CD4-positive, alpha-beta T cell (primary cell): ENCODE results near the gene PLTP. TPM values are rescaled to one million over a fixed set of nuclear protein-coding genes. Genes with fewer than 3 reads are reported as not detected.

Experiments used
- ATAC-seq: fragments of 200-7000 bp; cut with Tn5 transposase; one replicate; pipeline ENCODE4 v1.10.0; 2022; ENCODE audit warnings: mild to moderate bottlenecking; ENCODE audit not compliant: poor library complexity
- CTCF ChIA-PET: fragments of 350-600 bp; sonication (Branson Sonifier 250); formaldehyde crosslinking; loops from one replicate; lab custom pipeline; 2021; ENCODE audit warnings: antibody characterized with exemption, inconsistent platforms; lab: Charles Lee
- POLR2A ChIA-PET: fragments of 350-600 bp; sonication (Branson Sonifier 250); formaldehyde crosslinking; loops from one replicate; lab custom pipeline; 2021; ENCODE audit warnings: antibody characterized with exemption, inconsistent platforms; lab: Charles Lee
- DNase-seq, 14 experiments: peaks; one replicate each; pipeline ENCODE4 v3.0.0-alpha.2; 2013 to 2020; ENCODE audit warnings: mixed read lengths in 2 of 14
- H3K27ac ChIP-seq, 2 donors: one replicate each; pipeline versions ENCODE4 v1.5.1 to v1.7.0; 2013; ENCODE audit warnings: low read length in 2 of 2, low read depth in 1 of 2, mild to moderate bottlenecking in 1 of 2
- H3K27me3 ChIP-seq, 2 experiments: 1 replicate in 1 of 2; 2 replicates in 1 of 2; pipeline versions ENCODE4 v1.6.1 to v1.7.0; 2013; ENCODE audit warnings: low read length in 2 of 2, control low read depth in 1 of 2, mild to moderate bottlenecking in 1 of 2, moderate library complexity in 1 of 2; ENCODE audit not compliant: insufficient read depth in 2 of 2, control insufficient read depth in 1 of 2
- H3K36me3 ChIP-seq: one replicate; pipeline ENCODE4 v1.6.1; 2013; ENCODE audit warnings: low read length, control low read depth; ENCODE audit not compliant: insufficient read depth
- H3K4me1 ChIP-seq: one replicate; pipeline ENCODE4 v1.6.1; 2013; ENCODE audit warnings: low read length, control low read depth; ENCODE audit not compliant: insufficient read depth
- H3K4me3 ChIP-seq: one replicate; pipeline ENCODE4 v1.5.1; 2013; ENCODE audit warnings: mild to moderate bottlenecking, low read length, moderate library complexity
- H3K9me3 ChIP-seq, 2 experiments: 1 replicate in 1 of 2; 2 replicates in 1 of 2; pipeline versions ENCODE4 v1.6.1 to v1.7.0; 2013; ENCODE audit warnings: low read length in 2 of 2, mild to moderate bottlenecking in 2 of 2, control low read depth in 1 of 2, moderate library complexity in 1 of 2; ENCODE audit not compliant: control insufficient read depth in 1 of 2, insufficient read depth in 1 of 2
- H3K27ac Mint-ChIP-seq: one replicate; pipeline ENCODE4 v1.8.0; 2020; ENCODE audit warnings: mixed read lengths
- H3K27me3 Mint-ChIP-seq: one replicate; pipeline ENCODE4 v1.8.0; 2021; ENCODE audit warnings: mixed read lengths
- H3K36me3 Mint-ChIP-seq: one replicate; pipeline ENCODE4 v1.8.0; 2021; ENCODE audit warnings: low read depth, mixed read lengths
- H3K4me1 Mint-ChIP-seq: one replicate; pipeline ENCODE4 v1.8.0; 2021; ENCODE audit warnings: low read depth, mixed read lengths
- H3K4me3 Mint-ChIP-seq: one replicate; pipeline ENCODE4 v1.8.0; 2020; ENCODE audit warnings: mild to moderate bottlenecking, mixed read lengths
- H3K9me3 Mint-ChIP-seq: one replicate; pipeline ENCODE4 v1.8.0; 2020; ENCODE audit warnings: mixed read lengths
- intact Hi-C, 2 experiments: fragments of 100-400 bp; cut with DNase I in 1 of 2; cut with micrococcal nuclease in 1 of 2; formaldehyde crosslinking; loops; one replicate each; pipeline versions ENCODE4 v1.15.1 to v1.9.0; 2023 to 2025; cut with DNase I, micrococcal nuclease
- total RNA-seq, 174 experiments: library from RNA in 2 of 174; stranded (reverse) in 2 of 174; gene quantifications; one replicate each; pipeline ENCODE4 v1.2.3 and lab custom pipeline; 2021 to 2026
- TF ChIP-seq, protein P1 (sequence below): fragments of 200-600 bp; IDR thresholded peaks from one replicate; pipeline ENCODE4 v1.8.0; 2022; ENCODE audit warnings: antibody characterized with exemption, mild to moderate bottlenecking

The PLTP gene
- total RNA-seq, 2 experiments from 2014 or later: not detected

GRCh38 chr20:45924391-45925261, 12.7 kb upstream of the PLTP start:
- H3K9me3 Mint-ChIP-seq: no peaks in the 10 kb centered on the region
- no peak overlapping the region for H3K27ac ChIP-seq
- peaks cover 4% of the 10 kb centered on the region for H3K4me1 Mint-ChIP-seq
- TF ChIP-seq, protein P1, sequence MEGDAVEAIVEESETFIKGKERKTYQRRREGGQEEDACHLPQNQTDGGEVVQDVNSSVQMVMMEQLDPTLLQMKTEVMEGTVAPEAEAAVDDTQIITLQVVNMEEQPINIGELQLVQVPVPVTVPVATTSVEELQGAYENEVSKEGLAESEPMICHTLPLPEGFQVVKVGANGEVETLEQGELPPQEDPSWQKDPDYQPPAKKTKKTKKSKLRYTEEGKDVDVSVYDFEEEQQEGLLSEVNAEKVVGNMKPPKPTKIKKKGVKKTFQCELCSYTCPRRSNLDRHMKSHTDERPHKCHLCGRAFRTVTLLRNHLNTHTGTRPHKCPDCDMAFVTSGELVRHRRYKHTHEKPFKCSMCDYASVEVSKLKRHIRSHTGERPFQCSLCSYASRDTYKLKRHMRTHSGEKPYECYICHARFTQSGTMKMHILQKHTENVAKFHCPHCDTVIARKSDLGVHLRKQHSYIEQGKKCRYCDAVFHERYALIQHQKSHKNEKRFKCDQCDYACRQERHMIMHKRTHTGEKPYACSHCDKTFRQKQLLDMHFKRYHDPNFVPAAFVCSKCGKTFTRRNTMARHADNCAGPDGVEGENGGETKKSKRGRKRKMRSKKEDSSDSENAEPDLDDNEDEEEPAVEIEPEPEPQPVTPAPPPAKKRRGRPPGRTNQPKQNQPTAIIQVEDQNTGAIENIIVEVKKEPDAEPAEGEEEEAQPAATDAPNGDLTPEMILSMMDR: no peak
- ATAC-seq: no peak
- peaks cover 3% of the 10 kb centered on the region for H3K4me1 ChIP-seq
- ChIA-PET CTCF (interaction anchor here (0.7 kb wide), 1 partner anchor 126 kb away, joined by 3 read pairs; no protein-coding TSS in a partner anchor), POLR2A (interaction anchor here (2.4 to 3.3 kb wide), 2 partner anchors 10 to 34 kb away, joined by 6 to 20 read pairs; partner anchors contain the start of genes CTSA, NEURL2 and PCIF1)
- no peak for DNase-seq
- no peak overlapping the region for H3K4me3 ChIP-seq
- H3K4me3 Mint-ChIP-seq: no peak overlapping the region
- intact Hi-C loops: no loop called here
- H3K27ac Mint-ChIP-seq: no peak overlapping the region
- no peaks in the 10 kb centered on the region for H3K36me3 Mint-ChIP-seq
- no peaks in the 10 kb centered on the region for H3K9me3 ChIP-seq
- peaks cover 7% of the 10 kb centered on the region for H3K27me3 Mint-ChIP-seq
- no peaks in the 10 kb centered on the region for H3K36me3 ChIP-seq
- H3K27me3 ChIP-seq: no peaks in the 10 kb centered on the region

DNA sequence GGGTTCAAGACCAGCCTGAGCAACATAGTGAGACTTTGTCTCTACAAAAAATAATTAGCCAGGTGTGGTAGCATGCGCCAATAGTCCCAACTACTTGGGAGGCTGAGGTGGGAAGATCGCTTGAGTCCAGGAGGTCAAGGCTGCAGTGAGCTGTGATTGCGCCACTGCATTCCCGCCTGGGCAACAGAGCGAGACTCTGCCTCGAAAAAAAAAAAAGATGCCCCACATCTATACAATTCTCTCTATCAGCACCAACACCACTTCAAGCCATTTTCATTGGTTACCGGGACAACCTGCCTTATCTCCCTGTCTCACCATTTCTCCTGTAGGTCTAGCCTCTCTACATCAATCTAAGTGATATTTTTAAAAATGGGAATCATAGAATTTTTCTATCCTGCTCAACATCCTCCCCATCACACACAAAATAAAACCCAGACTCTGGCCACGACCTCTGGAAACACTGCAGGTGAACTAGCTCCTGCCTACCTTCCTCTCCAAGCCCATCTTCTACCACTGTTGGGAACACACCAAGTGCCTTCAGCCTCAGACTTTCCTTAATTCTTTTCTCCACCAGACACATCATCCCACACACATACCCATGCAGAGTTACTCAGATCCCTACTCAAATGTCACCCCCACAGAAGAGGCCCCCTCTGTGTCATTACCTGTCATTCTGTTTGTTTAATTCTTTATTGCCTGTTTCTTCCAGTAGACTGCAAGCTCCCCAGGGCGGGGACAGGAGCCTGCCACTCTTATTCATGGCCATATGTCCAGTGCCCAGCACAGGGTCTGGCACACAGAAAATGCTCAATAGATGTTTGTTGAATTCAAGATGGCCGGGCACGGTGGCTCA, 9.6 kb upstream of the PLTP start:
- Mint-ChIP-seq H3K27me3 (peaks cover 24% of the 10 kb centered on the region), H3K9me3 (no peaks in the 10 kb centered on the region), H3K4me3 (no peak overlapping the region), H3K36me3 (no peaks in the 10 kb centered on the region), H3K27ac (no peak overlapping the region), H3K4me1 (peaks cover 4% of the 10 kb centered on the region)
- Histone ChIP-seq H3K27me3 (peaks cover 0 to 3% of the 10 kb centered on the region in 2 experiments), H3K27ac (no peak overlapping the region), H3K9me3 (no peaks in the 10 kb centered on the region), H3K4me1 (peaks cover 3% of the 10 kb centered on the region), H3K4me3 (no peak overlapping the region), H3K36me3 (no peaks in the 10 kb centered on the region)
- TF ChIP-seq, protein P1: no peak
- ATAC-seq (no peak), DNase-seq (no peak)
- intact Hi-C loops: no loop called here
- ChIA-PET CTCF (interaction anchor here (0.7 kb wide), 1 partner anchor 28 kb away, joined by 3 read pairs; no protein-coding TSS in a partner anchor), POLR2A (interaction anchor here (2.9 kb wide), 1 partner anchor 13 kb away, joined by 11 read pairs; the partner anchor contains the start of gene PCIF1)
